ENCODE data around the gene PLA2G3. TPM values are rescaled to one million over a fixed set of nuclear protein-coding genes. Genes with fewer than 3 reads are reported as not detected.
"Not testable (repeated sequence)": the region's sequence is repeated elsewhere in the genome, so short reads cannot be mapped to it uniquely, and the experiment has no call there.

PLA2G3 gene
- total and polyA plus RNA-seq, 2 experiments from 2014 or later: 1.1 to 7.3 TPM

DNA sequence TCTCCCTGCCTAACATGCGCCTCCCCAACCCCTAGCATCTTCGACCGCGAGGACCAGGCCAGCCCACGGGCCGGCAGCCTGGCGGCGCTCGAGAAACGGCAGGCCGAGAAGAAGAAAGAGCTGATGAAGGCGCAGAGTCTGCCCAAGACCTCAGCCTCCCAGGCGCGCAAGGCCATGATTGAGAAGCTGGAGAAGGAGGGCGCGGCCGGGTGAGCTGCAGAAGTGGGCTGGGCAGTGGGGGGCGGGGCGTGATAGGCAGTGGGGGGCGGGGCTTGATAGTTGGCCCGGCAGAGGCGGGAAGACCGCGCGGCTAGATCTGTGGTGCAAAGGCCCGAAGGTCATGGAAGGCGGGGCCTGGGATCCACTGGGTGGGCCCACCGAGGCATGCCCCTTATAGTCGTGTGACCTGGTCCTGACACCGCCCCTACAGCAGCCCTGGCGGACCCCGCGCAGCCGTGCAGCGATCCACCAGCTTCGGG, 41.6 kb downstream of the PLA2G3 start:
- no peak overlapping the region for H3K27ac ChIP-seq
- no peak overlapping the region for H3K4me3 ChIP-seq
- peaks cover 4% of the 10 kb centered on the region for H3K4me1 ChIP-seq (ENCODE audit: low read depth)
- TF ChIP-seq, protein P1, sequence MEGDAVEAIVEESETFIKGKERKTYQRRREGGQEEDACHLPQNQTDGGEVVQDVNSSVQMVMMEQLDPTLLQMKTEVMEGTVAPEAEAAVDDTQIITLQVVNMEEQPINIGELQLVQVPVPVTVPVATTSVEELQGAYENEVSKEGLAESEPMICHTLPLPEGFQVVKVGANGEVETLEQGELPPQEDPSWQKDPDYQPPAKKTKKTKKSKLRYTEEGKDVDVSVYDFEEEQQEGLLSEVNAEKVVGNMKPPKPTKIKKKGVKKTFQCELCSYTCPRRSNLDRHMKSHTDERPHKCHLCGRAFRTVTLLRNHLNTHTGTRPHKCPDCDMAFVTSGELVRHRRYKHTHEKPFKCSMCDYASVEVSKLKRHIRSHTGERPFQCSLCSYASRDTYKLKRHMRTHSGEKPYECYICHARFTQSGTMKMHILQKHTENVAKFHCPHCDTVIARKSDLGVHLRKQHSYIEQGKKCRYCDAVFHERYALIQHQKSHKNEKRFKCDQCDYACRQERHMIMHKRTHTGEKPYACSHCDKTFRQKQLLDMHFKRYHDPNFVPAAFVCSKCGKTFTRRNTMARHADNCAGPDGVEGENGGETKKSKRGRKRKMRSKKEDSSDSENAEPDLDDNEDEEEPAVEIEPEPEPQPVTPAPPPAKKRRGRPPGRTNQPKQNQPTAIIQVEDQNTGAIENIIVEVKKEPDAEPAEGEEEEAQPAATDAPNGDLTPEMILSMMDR (IDR thresholded peaks at IDR 0.05; ENCODE audit: low read depth, low read length): no peak
- no peaks in the 10 kb centered on the region for H3K27me3 ChIP-seq
- no peaks in the 10 kb centered on the region for H3K36me3 ChIP-seq
- no peaks in the 10 kb centered on the region for H3K9me3 ChIP-seq (ENCODE audit: low read depth)
- peak in 1 of 2 donors; percentile 70 for DNase-seq (ENCODE audit: low read depth in 1 of 2, low spot score in 1 of 2)

DNA sequence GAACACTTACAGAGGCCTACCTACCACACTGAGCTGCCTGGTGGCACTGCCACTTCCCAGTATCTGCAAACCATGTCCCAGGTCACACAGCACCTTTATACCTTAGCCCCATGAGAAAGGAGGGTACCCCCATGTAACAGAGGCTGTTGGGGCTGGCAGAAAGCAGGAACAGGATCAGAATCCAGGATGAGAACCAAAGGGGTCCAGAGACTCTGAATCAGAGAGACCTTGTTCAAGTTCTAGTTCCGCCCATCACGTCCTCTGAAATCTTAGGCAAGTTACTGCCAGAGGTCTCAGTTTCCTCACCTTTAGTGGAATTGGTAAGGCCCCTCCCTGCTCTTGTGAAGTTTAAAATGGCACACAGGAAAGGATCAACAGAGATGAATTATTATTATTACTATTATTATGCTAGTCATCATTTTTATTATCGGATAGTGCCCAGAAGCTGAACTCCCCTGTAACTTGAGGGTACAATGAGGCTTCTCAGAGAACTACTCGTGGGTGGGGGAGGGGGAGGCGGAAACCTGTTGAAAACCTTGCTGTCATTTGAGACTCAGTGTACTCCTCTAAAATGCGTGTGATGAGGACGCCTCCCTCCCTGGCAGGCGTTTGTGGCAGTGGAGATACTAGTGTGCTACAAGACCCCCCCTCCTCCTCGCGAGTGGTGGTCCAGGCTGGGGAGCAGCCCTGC, 42.2 kb downstream of the PLA2G3 start:
- H3K27ac ChIP-seq: no peak overlapping the region
- H3K9me3 ChIP-seq (ENCODE audit: low read depth): no peaks in the 10 kb centered on the region
- peaks cover 8% of the 10 kb centered on the region for H3K4me1 ChIP-seq (ENCODE audit: low read depth)
- TF ChIP-seq, protein P1 (IDR thresholded peaks at IDR 0.05; ENCODE audit: low read depth, low read length): no peak
- no peak for DNase-seq (ENCODE audit: low read depth in 1 of 2, low spot score in 1 of 2)
- H3K36me3 ChIP-seq: no peaks in the 10 kb centered on the region
- H3K27me3 ChIP-seq: no peaks in the 10 kb centered on the region
- no peak overlapping the region for H3K4me3 ChIP-seq

DNA sequence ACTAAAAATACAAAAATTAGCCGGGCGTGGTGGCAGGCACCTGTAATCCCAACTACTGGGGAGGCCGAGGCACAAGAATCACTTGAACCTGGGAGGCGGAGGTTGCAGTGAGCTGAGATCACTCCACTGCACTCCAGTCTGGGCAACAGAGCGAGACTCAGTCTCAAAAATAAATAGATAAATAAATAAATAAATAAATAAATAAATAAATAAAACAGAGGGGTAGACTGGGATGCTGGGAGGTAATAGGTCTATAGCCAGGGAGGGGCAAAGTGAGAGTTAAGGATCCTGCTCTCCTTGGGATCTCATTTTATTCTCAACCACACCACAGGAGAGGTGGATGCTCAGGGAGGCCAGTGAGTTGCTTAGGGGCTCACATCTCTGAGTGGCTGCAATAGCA, 42.8 kb downstream of the PLA2G3 start:
- H3K27me3 ChIP-seq; H3K4me3 ChIP-seq; DNase-seq (ENCODE audit: low read depth in 1 of 2, low spot score in 1 of 2); H3K9me3 ChIP-seq (ENCODE audit: low read depth); H3K27ac ChIP-seq; H3K36me3 ChIP-seq: not testable (repeated sequence)
- peaks cover 13% of the 10 kb centered on the region for H3K4me1 ChIP-seq (ENCODE audit: low read depth)

DNA sequence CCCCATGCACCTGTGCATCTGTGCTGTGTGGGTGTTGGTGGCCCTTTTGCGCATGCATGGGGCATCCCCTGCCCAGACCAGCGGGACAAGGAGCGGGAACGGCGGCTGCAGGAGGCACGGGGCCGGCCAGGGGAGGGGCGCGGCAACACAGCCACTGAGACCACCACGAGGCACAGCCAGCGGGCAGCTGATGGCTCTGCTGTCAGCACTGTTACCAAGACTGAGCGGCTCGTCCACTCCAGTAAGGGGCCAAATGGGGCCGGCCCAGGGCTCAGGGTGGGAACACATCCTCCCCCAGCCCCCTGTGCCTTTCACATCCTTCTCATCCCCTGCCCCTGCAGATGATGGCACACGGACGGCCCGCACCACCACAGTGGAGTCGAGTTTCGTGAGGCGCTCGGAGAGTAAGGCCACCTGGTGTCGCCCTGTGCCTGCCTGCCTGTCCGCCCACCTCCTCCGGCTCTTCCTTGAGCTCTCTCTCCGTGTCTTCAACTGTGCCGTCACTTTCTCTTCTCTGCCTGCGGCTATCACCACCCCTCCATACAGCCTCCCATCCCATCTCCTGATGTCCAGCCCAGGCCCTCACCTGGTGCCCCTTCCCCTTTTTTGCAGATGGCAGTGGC, 43.5 kb downstream of the PLA2G3 start:
- H3K4me3 ChIP-seq: no peak overlapping the region
- H3K27me3 ChIP-seq: no peaks in the 10 kb centered on the region
- DNase-seq (ENCODE audit: low read depth in 1 of 2, low spot score in 1 of 2): no peak
- no peaks in the 10 kb centered on the region for H3K9me3 ChIP-seq (ENCODE audit: low read depth)
- TF ChIP-seq, protein P1 (IDR thresholded peaks at IDR 0.05; ENCODE audit: low read depth, low read length): no peak
- H3K4me1 ChIP-seq (ENCODE audit: low read depth): peaks cover 13% of the 10 kb centered on the region
- H3K27ac ChIP-seq: no peak overlapping the region
- no peaks in the 10 kb centered on the region for H3K36me3 ChIP-seq

DNA sequence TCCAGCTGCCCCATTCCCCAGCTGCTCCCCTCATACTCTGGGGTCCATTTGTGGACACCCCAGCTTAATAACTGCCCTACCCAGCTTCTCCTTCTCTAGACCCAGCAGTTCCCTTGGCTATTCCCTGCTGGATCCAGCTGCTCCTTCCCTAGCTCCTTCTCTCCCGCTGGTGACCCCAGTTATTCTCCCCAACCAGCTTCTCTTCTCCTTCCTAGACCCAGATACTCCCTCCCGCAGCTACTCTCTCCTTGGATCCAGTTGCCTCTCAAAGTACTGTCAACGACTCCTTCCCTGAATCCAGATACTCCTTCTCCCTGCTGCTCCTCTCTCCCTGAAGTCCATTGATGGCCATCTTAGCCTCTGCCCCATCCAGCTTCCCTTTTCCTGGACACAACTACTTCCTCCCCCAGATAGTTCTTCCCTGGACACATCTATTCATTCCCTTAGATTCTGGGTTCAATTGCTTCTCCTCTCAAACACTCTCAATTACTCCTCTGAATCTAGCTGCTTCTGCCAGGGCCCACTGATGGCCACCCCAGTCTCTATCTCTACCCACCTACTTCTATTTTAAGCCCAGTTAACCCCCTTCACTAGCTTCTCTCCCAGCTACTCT, 44.6 kb downstream of the PLA2G3 start:
- DNase-seq (ENCODE audit: low read depth in 1 of 2, low spot score in 1 of 2): no peak
- Histone ChIP-seq H3K27me3 (no peaks in the 10 kb centered on the region), H3K27ac (no peak overlapping the region), H3K36me3 (no peaks in the 10 kb centered on the region), H3K4me1 (ENCODE audit: low read depth) (peaks cover 13% of the 10 kb centered on the region), H3K9me3 (ENCODE audit: low read depth) (no peaks in the 10 kb centered on the region), H3K4me3 (no peak overlapping the region)
- TF ChIP-seq, protein P1 (IDR thresholded peaks at IDR 0.05; ENCODE audit: low read depth, low read length): no peak

DNA sequence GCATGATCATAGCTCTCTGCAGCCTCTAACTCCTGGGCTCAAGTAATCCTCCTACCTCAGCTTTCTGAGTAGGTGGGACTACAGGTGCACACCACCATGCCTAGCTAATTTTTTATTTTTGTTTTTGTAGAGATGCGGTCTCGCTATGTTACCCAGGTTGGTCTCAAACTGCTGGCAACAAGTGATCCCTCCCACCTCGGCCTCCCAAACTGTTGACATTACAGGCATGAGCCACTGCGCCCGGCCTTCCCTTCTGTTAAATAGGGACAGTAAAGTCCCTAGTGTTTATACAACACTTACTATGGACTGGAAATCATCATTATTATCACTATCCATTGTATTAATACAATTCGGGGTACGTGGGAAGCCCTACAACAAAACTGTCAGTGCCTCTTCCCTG, 45.6 kb downstream of the PLA2G3 start:
- Histone ChIP-seq H3K4me3 (no peak overlapping the region), H3K4me1 (ENCODE audit: low read depth) (peaks cover 13% of the 10 kb centered on the region), H3K36me3 (no peaks in the 10 kb centered on the region), H3K9me3 (ENCODE audit: low read depth) (no peaks in the 10 kb centered on the region), H3K27ac (no peak overlapping the region), H3K27me3 (no peaks in the 10 kb centered on the region)
- TF ChIP-seq, protein P1 (IDR thresholded peaks at IDR 0.05; ENCODE audit: low read depth, low read length): no peak
- DNase-seq (ENCODE audit: low read depth in 1 of 2, low spot score in 1 of 2): no peak
